T-cell (primary cell): Measurements from ENCODE around the gene SERPINE2. TPM values are rescaled to one million over a fixed set of nuclear protein-coding genes. Genes with fewer than 3 reads are reported as not detected.
A peak's percentile ranks its signal among the peaks of the same experiment; 100 is the strongest.

Experiments used
- ATAC-seq, 4 experiments: fragments of 200-7000 bp in 3 of 4; fragments of 150-1000 bp in 1 of 4; cut with Tn5 transposase; replicated peaks in 1 of 4; 1 replicate in 3 of 4; 2 replicates in 1 of 4; pipeline ENCODE4 v1.10.0; 2021; ENCODE audit warnings: moderate library complexity in 3 of 4, mild to moderate bottlenecking in 2 of 4, moderate number of reproducible peaks in 1 of 4
- CTCF ChIA-PET, 2 donors: fragments of 300-600 bp; sonication (Branson Sonifier 250); formaldehyde crosslinking; loops; one replicate each; lab custom pipeline; 2022; ENCODE audit warnings: antibody characterized with exemption in 2 of 2; lab: Charles Lee
- POLR2A ChIA-PET, 2 donors: fragments of 300-600 bp; sonication (Branson Sonifier 250); formaldehyde crosslinking; loops; one replicate each; lab custom pipeline; 2022; ENCODE audit warnings: antibody characterized with exemption in 2 of 2; lab: Charles Lee
- DNase-seq, 35 experiments: peaks; one replicate each; pipeline versions ENCODE4 v3.0.0 to v3.0.0-alpha.2; 2013 to 2023
- H3K27ac ChIP-seq: one replicate; pipeline ENCODE4 v1.5.1; 2013; ENCODE audit warnings: low read length
- H3K27me3 ChIP-seq, 2 experiments: replicated peaks in 1 of 2; 1 replicate in 1 of 2; 2 replicates in 1 of 2; pipeline versions ENCODE4 v1.6.1 to v1.7.0; 2013; ENCODE audit warnings: low read length in 1 of 2, mixed read lengths in 1 of 2; ENCODE audit not compliant: control insufficient read depth in 2 of 2, insufficient read depth in 2 of 2; ENCODE audit errors: extremely low read depth in 1 of 2
- H3K36me3 ChIP-seq, 2 donors: 1 replicate in 1 of 2; 2 replicates in 1 of 2; pipeline versions ENCODE4 v1.6.1 to v1.7.0; 2013; ENCODE audit warnings: low read length in 1 of 2; ENCODE audit not compliant: control insufficient read depth in 2 of 2, insufficient read depth in 1 of 2; ENCODE audit errors: extremely low read depth in 1 of 2
- H3K4me1 ChIP-seq, 2 experiments: 1 replicate in 1 of 2; 2 replicates in 1 of 2; pipeline versions ENCODE4 v1.6.1 to v1.7.0; 2013; ENCODE audit warnings: low read length in 2 of 2, mixed read lengths in 1 of 2; ENCODE audit not compliant: insufficient read depth in 2 of 2, control insufficient read depth in 1 of 2; ENCODE audit errors: extremely low read depth in 1 of 2
- H3K4me3 ChIP-seq, 2 donors: 1 replicate in 1 of 2; 2 replicates in 1 of 2; pipeline versions ENCODE4 v1.5.1 to v1.7.0; 2013; ENCODE audit warnings: mild to moderate bottlenecking in 2 of 2, low read length in 1 of 2, moderate library complexity in 1 of 2; ENCODE audit not compliant: control insufficient read depth in 1 of 2; ENCODE audit errors: extremely low read depth in 1 of 2
- H3K9me3 ChIP-seq: 2 replicates; pipeline ENCODE4 v1.7.0; 2013
- H3K27ac Mint-ChIP-seq, 2 donors: one replicate each; pipeline ENCODE4 v1.8.0; 2020 to 2021; ENCODE audit warnings: mild to moderate bottlenecking in 2 of 2, mixed read lengths in 2 of 2
- H3K27me3 Mint-ChIP-seq, 2 donors: one replicate each; pipeline ENCODE4 v1.8.0; 2021 to 2022; ENCODE audit warnings: mixed read lengths in 2 of 2
- H3K36me3 Mint-ChIP-seq: one replicate; pipeline ENCODE4 v1.8.0; 2021; ENCODE audit warnings: mixed read lengths
- H3K4me1 Mint-ChIP-seq, 3 donors: one replicate each; pipeline ENCODE4 v1.8.0; 2020 to 2022; ENCODE audit warnings: mixed read lengths in 3 of 3, mild to moderate bottlenecking in 1 of 3
- H3K4me3 Mint-ChIP-seq, 3 donors: one replicate each; pipeline ENCODE4 v1.8.0; 2020 to 2022; ENCODE audit warnings: mild to moderate bottlenecking in 3 of 3, mixed read lengths in 3 of 3, moderate library complexity in 3 of 3
- H3K9me3 Mint-ChIP-seq, 3 donors: one replicate each; pipeline ENCODE4 v1.8.0; 2020 to 2022; ENCODE audit warnings: mixed read lengths in 3 of 3
- WGBS: methylation state at CpG from one replicate; pipeline ENCODE4 v1.1.5; 2013; ENCODE audit warnings: missing lambda C conversion rate; ENCODE audit not compliant: insufficient coverage; 5-methylcytosine and 5-hydroxymethylcytosine counted together
- total RNA-seq, 35 experiments: library from RNA in 6 of 35; stranded (reverse) in 6 of 35; fragments of 120-200 nt in 1 of 35; gene quantifications; one replicate each; pipeline versions ENCODE4 v1.2.1 to v1.2.4 and lab custom pipeline; 2013 to 2026

Gene SERPINE2
- total RNA-seq, 5 donors from 2014 or later (not counting 1 experiment from before 2014, with no cell fraction given): 2.0 to 7.5 (median 4.1) TPM

DNA sequence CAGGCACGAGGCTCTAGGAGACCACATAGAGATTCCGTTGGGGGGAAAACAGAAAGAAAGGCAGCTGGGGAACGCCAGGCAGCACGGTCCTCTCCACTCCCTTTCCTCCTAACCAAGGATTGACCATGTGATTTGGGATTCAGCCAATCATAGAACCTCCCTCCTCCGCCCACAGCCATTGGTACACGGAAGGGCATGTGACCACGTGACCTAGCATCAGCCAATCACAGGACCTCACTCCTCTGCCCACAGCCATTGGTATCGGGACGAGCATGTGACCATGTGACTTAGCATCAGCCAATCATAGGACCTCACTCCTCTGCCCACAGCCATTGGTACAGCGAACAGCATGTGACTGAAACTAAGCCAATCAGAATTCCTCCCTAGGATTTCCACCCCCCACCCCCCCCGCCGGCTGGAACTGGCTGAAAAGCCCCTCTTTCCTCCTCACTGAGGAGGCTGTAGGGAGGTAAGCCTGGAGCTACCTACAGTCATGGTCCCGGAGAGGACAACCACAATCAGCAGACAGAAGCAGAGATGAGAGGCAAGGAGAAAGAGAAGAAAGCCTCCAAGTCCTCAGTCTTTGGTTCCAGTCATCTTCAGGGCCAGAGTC lies 7.6 kb downstream of the SERPINE2 start:
- peaks cover 21 to 24% of the 10 kb centered on the region in 2 experiments for H3K4me1 ChIP-seq
- 81% methylated on average over 3 of the region's 13 CpGs for WGBS
- H3K27ac Mint-ChIP-seq: no peak overlapping the region
- no peaks in the 10 kb centered on the region for H3K36me3 ChIP-seq
- no peak overlapping the region for H3K4me3 Mint-ChIP-seq
- peaks cover 0 to 30% of the 10 kb centered on the region in 2 experiments for H3K27me3 ChIP-seq
- DNase-seq: no peak
- no peak overlapping the region for H3K4me3 ChIP-seq
- ChIA-PET CTCF (no interaction called here), POLR2A (no interaction called here)
- H3K27me3 Mint-ChIP-seq: peaks cover 3 to 25% of the 10 kb centered on the region in 2 donors
- H3K4me1 Mint-ChIP-seq: peaks cover 30 to 47% (median 41%) of the 10 kb centered on the region in 3 donors
- no peak for ATAC-seq
- H3K9me3 Mint-ChIP-seq: no peaks in the 10 kb centered on the region
- H3K27ac ChIP-seq: no peak overlapping the region
- no peaks in the 10 kb centered on the region for H3K36me3 Mint-ChIP-seq
- H3K9me3 ChIP-seq: no peaks in the 10 kb centered on the region

DNA sequence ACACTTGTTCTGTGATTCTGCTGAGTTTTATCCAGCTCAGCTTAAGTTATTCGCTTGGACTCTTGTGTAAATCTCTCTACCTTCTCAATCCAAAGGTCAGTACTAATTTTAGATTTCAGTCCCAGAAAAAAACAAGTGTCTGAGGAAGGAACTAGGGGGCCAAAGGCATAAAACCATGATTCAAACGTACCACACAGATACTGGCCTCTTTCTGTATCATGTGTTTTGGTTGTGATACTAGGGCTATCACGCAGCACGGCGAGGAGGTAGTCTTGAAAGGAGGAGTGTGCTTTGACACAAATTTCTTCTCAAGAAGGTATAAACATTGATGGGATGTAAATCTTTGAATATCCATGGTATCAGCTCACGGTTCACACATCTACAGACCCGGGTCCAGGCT lies 8.3 kb downstream of the SERPINE2 start:
- no peak for DNase-seq
- H3K4me1 ChIP-seq: peaks cover 27 to 29% of the 10 kb centered on the region in 2 experiments
- H3K9me3 ChIP-seq: no peaks in the 10 kb centered on the region
- Mint-ChIP-seq H3K4me1 (peaks cover 37 to 51% (median 48%) of the 10 kb centered on the region in 3 donors), H3K9me3 (no peaks in the 10 kb centered on the region), H3K27ac (no peak overlapping the region), H3K4me3 (no peak overlapping the region), H3K36me3 (no peaks in the 10 kb centered on the region), H3K27me3 (peaks cover 3 to 21% of the 10 kb centered on the region in 2 donors)
- CTCF ChIA-PET: no interaction called here
- H3K27me3 ChIP-seq: peaks cover 0 to 29% of the 10 kb centered on the region in 2 experiments
- H3K4me3 ChIP-seq: no peak overlapping the region
- no peak for ATAC-seq
- H3K36me3 ChIP-seq: no peaks in the 10 kb centered on the region
- 100% methylated on average over 2 of the region's 7 CpGs for WGBS
- POLR2A ChIA-PET: no interaction called here
- no peak overlapping the region for H3K27ac ChIP-seq

DNA sequence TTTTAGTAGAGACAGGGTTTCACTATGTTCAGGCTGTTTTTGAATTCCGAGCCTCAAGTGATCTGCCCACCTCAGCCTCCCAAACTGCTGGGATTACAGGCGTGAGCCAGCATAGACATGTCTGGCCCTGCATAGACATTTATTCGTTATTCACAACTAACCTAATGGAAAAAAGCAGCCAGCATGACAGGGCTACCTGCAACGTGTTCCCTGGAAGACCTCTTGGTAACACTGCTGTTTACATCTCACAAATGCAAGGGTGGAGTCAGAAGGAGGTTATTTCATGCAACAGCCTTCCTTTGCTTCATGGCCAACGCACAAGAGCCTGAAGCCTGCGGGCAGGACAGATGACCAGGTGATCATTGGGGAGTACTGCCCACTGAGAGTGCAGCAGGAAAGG lies 9.2 kb downstream of the SERPINE2 start:
- no peaks in the 10 kb centered on the region for H3K9me3 ChIP-seq
- Mint-ChIP-seq H3K4me1 (peaks cover 46 to 60% (median 57%) of the 10 kb centered on the region in 3 donors), H3K36me3 (no peaks in the 10 kb centered on the region), H3K9me3 (no peaks in the 10 kb centered on the region), H3K27me3 (peaks cover 3 to 14% of the 10 kb centered on the region in 2 donors), H3K27ac (no peak overlapping the region), H3K4me3 (no peak overlapping the region)
- H3K27ac ChIP-seq: no peak overlapping the region
- no peaks in the 10 kb centered on the region for H3K36me3 ChIP-seq
- no peak overlapping the region for H3K4me3 ChIP-seq
- 94% methylated on average over 3 of the region's 6 CpGs for WGBS
- CTCF ChIA-PET: no interaction called here
- POLR2A ChIA-PET: no interaction called here
- peaks cover 32 to 36% of the 10 kb centered on the region in 2 experiments for H3K4me1 ChIP-seq
- DNase-seq: no peak
- H3K27me3 ChIP-seq: peaks cover 0 to 20% of the 10 kb centered on the region in 2 experiments
- ATAC-seq: no peak

DNA sequence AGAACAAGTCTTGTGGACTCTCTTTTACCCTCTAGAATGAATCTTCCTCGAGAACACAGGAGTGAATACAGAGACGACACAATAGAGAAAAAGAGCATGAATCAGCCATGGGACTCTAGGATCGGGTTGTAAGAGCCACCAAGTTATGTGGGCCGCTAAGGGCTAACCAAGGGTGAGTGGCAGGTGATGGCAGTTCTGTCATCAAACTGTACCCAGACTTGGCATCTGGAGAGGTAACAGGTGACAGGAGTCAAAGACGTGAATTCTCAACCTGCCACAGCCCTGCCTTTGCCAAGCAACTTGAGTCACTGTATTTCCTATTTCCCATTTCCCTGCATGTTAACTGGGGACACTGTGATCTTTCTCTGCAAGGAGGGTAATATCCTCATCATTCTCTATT lies 11.2 kb downstream of the SERPINE2 start:
- H3K27me3 ChIP-seq: peaks cover 0 to 13% of the 10 kb centered on the region in 2 experiments
- Mint-ChIP-seq H3K9me3 (no peaks in the 10 kb centered on the region), H3K4me1 (peaks cover 58 to 69% (median 64%) of the 10 kb centered on the region in 3 donors), H3K27ac (peak overlapping the region; percentile 25 to 89), H3K36me3 (no peaks in the 10 kb centered on the region), H3K27me3 (no peaks in the 10 kb centered on the region), H3K4me3 (peak overlapping the region in 1 of 3 donors; percentile 48)
- H3K4me3 ChIP-seq: no peak overlapping the region
- peaks cover 42 to 44% of the 10 kb centered on the region in 2 experiments for H3K4me1 ChIP-seq
- H3K9me3 ChIP-seq: no peaks in the 10 kb centered on the region
- ChIA-PET CTCF (interaction anchor here in 1 of 2 donors (1.5 kb wide), 1 partner anchor 35 kb away, joined by 3 read pairs; no protein-coding TSS in a partner anchor), POLR2A (no interaction called here)
- H3K36me3 ChIP-seq: no peaks in the 10 kb centered on the region
- no peak for ATAC-seq
- DNase-seq: no peak
- H3K27ac ChIP-seq: no peak overlapping the region
- WGBS: 83% methylated on average over 4 of the region's 5 CpGs

DNA sequence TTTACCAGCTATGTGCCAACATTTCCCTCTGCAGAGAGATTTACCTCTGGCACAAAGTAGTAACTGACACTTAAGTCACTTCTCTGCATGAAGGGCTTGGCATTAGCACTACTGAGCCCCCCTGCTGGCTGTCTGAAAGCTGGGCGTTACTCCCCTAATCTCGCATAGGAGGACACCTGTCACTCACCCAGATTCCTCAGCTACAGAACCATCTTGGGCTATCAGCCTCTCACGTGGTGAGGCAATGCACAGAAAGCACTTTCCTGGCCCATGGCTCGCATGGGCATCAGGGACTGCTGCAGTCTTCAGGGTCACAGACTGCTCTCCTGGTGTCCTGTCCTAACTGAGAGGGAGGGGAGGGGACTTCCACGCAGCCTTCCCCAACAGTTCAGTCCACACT lies 12.0 kb downstream of the SERPINE2 start:
- WGBS: 69% methylated on average over 2 of the region's 5 CpGs
- Mint-ChIP-seq H3K9me3 (no peaks in the 10 kb centered on the region), H3K27ac (peak overlapping the region in 1 of 2 donors; percentile 89), H3K36me3 (no peaks in the 10 kb centered on the region), H3K27me3 (no peaks in the 10 kb centered on the region), H3K4me1 (peaks cover 50 to 64% (median 55%) of the 10 kb centered on the region in 3 donors), H3K4me3 (no peak overlapping the region)
- ChIA-PET CTCF (interaction anchor here in 1 of 2 donors (0.5 kb wide), 1 partner anchor 112 kb away, joined by 5 read pairs; no protein-coding TSS in a partner anchor), POLR2A (no interaction called here)
- DNase-seq: no peak
- H3K4me1 ChIP-seq: peaks cover 40 to 41% of the 10 kb centered on the region in 2 experiments
- H3K27me3 ChIP-seq: peaks cover 0 to 13% of the 10 kb centered on the region in 2 experiments
- H3K4me3 ChIP-seq: peak overlapping the region in 1 of 2 donors; percentile 27
- H3K9me3 ChIP-seq: no peaks in the 10 kb centered on the region
- no peaks in the 10 kb centered on the region for H3K36me3 ChIP-seq
- H3K27ac ChIP-seq: no peak overlapping the region
- ATAC-seq: no peak

DNA sequence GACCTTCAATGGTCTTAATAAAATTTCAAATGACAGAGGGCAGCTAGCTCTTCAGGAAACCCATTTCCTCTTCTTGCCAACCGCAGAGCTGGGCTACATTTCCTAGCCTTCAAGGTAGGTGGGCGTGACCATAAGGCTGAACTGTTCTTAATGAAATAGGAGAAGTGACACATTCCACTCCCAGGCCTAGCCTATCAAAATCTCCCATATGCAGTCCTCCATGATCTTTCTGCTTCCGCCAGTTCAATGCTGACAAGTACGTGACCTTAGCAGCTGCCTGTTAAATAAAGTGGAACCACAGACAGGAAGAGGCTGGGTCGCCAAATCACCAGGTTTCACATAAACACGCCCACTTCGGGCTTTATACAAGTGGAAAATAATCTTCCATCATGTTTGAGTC lies 13.2 kb downstream of the SERPINE2 start:
- WGBS: 0% methylated on average over 1 of the region's 7 CpGs
- no peaks in the 10 kb centered on the region for H3K9me3 Mint-ChIP-seq
- Histone ChIP-seq H3K36me3 (no peaks in the 10 kb centered on the region), H3K9me3 (no peaks in the 10 kb centered on the region), H3K4me3 (no peak overlapping the region), H3K27me3 (peaks cover 0 to 3% of the 10 kb centered on the region in 2 experiments), H3K4me1 (peaks cover 36 to 38% of the 10 kb centered on the region in 2 experiments), H3K27ac (peak overlapping the region; percentile 54)
- H3K4me3 Mint-ChIP-seq: peak overlapping the region; percentile 26 to 65 (median 29)
- H3K27ac Mint-ChIP-seq: peak overlapping the region; percentile 83 to 89
- peak in 34 of 35 experiments; percentile 6 to 70 (median 36) for DNase-seq
- ChIA-PET POLR2A (no interaction called here), CTCF (interaction anchor here (0.5 to 0.8 kb wide), 2 partner anchors 32 to 157 kb away, joined by 3 to 5 read pairs; no protein-coding TSS in a partner anchor)
- peaks cover 50 to 60% (median 52%) of the 10 kb centered on the region in 3 donors for H3K4me1 Mint-ChIP-seq
- H3K36me3 Mint-ChIP-seq: no peaks in the 10 kb centered on the region
- ATAC-seq: peak; percentile 80 to 93 (median 85)
- no peaks in the 10 kb centered on the region for H3K27me3 Mint-ChIP-seq
